ENCODE measurements around the gene MAGI1.

The MAGI1 gene

GRCh38 chr3:65334045-65334665, 704.6 kb downstream of the MAGI1 start:
- no peak for DNase-seq

DNA sequence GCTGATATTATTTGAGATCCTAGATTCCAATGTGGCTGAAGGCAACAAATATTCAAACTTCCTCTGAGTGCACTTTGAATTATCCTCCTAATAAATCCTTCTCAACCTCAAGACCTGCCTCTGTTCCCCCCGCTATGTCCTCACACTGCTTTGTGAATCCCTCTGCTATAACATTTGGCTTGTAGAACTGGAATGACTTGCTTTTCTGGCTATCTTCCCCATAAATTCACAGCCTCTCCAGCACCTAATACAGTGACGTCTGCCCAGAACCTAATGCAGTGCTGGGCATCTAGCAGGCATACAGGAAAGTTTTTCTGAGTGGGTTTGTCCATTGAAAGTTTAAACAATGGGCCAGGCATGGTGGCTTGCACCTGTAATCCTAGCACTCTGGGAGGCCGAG, 707.0 kb downstream of the MAGI1 start:
- DNase-seq, result no peak

DNA sequence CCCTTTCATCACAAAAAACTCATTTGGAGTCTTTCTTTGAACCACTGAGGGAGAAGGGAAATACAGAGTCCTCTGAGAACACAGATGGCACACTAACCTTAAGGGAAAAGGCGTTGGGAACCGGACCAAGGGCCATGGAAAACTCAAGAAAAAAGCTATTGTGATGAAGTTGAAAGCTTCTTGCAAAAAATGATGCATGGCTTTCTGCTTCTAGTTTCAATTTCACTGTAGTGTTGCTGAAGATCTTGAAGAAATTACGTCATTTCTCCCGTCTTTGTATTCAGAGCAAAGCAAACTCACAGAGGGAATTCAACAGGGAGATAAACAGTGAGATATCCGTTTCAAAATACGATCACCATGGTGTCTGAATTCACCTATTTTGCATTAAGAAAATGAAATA, 708.6 kb downstream of the MAGI1 start:
- no peak for DNase-seq

DNA sequence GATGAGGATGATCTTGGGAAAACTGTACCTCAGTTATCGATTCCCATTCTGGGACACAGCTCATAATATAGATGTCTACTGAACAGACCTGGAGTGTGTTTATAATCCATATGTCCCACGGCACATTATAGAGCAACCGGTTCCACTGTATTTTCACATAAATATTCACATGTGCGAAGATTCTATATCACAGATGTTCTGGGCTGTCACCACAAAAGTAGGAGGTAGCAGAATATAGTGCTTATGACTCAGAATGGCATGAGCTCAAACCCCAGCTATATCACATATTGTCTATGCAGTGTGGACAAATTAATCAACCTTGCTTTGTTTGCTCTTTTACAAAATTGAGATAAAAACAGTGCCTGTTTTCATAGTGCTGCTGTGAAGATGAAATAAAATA, 710.6 kb downstream of the MAGI1 start:
- DNase-seq, result no peak

GRCh38 chr3:65326574-65326973, 712.1 kb downstream of the MAGI1 start:
- DNase-seq, result no peak

GRCh38 chr3:65322910-65323309, 715.8 kb downstream of the MAGI1 start:
- no peak for DNase-seq

- DNase-seq, result no peak
Observed at GRCh38 chr3:65318231-65318630, 720.5 kb downstream of the MAGI1 start.

DNA sequence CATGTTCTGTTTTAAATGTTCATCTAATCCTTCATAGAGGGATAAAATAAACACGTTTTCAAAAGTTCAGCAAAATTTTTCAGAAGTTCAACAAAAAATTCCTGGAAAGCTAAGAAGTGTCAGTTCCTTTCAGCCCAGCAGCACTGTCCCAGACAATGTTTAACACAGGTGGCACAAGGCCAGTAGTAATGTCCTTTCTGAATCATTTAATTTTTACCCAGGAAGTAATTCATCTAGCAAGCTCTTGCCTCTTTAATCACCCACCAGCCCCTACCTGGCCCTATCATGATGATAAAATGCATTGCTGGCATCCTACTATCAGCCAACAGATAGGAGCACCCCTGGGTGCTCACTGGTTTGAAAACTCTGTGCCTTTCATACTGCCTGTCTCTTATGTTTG, 723.8 kb downstream of the MAGI1 start:
- no peak for DNase-seq

- no peak for DNase-seq
Observed at GRCh38 chr3:65314269-65314668, 724.4 kb downstream of the MAGI1 start.

GRCh38 chr3:65313666-65314065, 725.1 kb downstream of the MAGI1 start:
- DNase-seq, result no peak

- DNase-seq, result no peak
Observed at GRCh38 chr3:65305836-65306235, 732.9 kb downstream of the MAGI1 start.

Data from CD4-positive, alpha-beta T cell treated with Interleukin-10 for 1 hour (primary cell).